WERI-Rb-1 (cell line): ENCODE results near the gene TCTN2.

ENCODE experiments used
- DNase-seq: peaks from one replicate; pipeline ENCODE4 v3.0.0-alpha.2; 2020
- H3K27ac ChIP-seq: fragments of 250-450 bp; sonication (Bioruptor Pico); 2 replicates; pipeline ENCODE4 v1.5.1; 2020; ENCODE audit warnings: mild to moderate bottlenecking, moderate library complexity
- H3K27me3 ChIP-seq: fragments of 250-450 bp; sonication (Bioruptor Pico); 2 replicates; pipeline ENCODE4 v1.5.1; 2021; ENCODE audit warnings: mild to moderate bottlenecking, low read depth, moderate library complexity; ENCODE audit not compliant: insufficient read depth, severe bottlenecking
- H3K36me3 ChIP-seq: fragments of 250-450 bp; sonication (Bioruptor Pico); 2 replicates; pipeline ENCODE4 v1.5.1; 2020; ENCODE audit warnings: mild to moderate bottlenecking, moderate library complexity
- H3K4me3 ChIP-seq: 2 replicates; pipeline ENCODE4 v1.5.1; 2011; ENCODE audit warnings: low read depth, mild to moderate bottlenecking, control low read depth, low read length
- H3K9me3 ChIP-seq: fragments of 250-450 bp; sonication (Bioruptor Pico); 2 replicates; pipeline ENCODE4 v1.5.1; 2021; ENCODE audit warnings: mild to moderate bottlenecking, moderate library complexity; ENCODE audit not compliant: severe bottlenecking
- TF ChIP-seq, protein P1 (sequence below): IDR thresholded peaks from 2 replicates; pipeline ENCODE4 v1.5.1; 2011; ENCODE audit warnings: low read depth, mild to moderate bottlenecking, control low read depth, inconsistent platforms, low read length

The TCTN2 gene

DNA sequence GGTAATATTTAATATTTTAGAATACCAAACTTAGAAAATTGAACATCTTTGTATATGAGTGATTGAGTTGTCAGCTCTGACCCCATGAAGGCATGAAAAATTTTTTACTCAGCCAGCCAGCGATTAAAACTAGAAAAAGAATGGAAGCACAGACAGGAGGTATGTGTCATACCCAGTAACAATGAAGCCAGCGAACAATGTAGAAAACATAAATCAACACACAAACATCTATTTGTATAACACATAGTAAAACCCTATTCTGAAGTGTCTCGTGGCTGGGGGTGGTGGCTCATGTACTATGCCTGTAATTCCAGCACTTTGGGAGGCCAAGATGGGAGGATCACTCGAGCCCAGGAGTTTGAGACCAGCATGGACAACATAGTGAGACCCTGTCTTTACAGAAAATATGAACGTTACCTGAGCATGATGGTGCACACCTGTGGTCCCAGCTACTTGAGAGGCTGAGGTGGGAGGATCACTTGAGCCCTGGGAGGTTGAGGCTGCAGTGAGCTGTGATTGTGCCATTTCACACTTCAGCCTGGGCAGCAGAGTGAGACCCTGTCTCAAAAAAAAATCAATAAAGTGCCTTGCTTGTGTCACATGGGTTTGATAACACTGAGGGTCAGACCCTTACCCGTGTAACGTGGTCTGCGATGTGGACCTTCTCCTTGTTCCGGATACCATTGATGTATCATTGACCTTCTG lies 5.9 kb downstream of the TCTN2 start:
- no peak for DNase-seq

DNA sequence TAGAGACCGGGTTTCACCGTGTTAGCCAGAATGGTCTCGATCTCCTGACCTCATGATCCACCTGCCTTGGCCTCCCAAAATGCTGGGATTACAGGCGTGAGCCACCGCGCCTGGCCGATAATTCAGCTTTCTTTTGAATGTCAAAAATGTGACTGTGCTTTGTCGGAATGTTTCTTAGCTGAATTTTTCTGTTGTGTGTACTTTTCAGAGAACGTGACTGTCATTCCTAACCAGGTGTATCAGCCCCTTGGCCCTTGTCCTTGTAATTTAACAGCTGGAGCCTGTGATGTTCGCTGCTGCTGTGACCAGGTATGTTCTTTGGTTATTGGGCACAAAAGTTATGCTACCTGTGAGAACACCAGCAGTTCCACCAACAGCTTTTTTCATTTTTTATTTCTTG lies 8.1 kb downstream of the TCTN2 start:
- Histone ChIP-seq H3K9me3 (no peaks in the 10 kb centered on the region), H3K27me3 (no peaks in the 10 kb centered on the region), H3K4me3 (no peak overlapping the region), H3K36me3 (peaks cover 21% of the 10 kb centered on the region), H3K27ac (no peak overlapping the region)
- DNase-seq, result no peak
- TF ChIP-seq, protein P1, sequence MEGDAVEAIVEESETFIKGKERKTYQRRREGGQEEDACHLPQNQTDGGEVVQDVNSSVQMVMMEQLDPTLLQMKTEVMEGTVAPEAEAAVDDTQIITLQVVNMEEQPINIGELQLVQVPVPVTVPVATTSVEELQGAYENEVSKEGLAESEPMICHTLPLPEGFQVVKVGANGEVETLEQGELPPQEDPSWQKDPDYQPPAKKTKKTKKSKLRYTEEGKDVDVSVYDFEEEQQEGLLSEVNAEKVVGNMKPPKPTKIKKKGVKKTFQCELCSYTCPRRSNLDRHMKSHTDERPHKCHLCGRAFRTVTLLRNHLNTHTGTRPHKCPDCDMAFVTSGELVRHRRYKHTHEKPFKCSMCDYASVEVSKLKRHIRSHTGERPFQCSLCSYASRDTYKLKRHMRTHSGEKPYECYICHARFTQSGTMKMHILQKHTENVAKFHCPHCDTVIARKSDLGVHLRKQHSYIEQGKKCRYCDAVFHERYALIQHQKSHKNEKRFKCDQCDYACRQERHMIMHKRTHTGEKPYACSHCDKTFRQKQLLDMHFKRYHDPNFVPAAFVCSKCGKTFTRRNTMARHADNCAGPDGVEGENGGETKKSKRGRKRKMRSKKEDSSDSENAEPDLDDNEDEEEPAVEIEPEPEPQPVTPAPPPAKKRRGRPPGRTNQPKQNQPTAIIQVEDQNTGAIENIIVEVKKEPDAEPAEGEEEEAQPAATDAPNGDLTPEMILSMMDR, result no peak

More for the DNA sequence above, 5.9 kb downstream of the TCTN2 start:
- Histone ChIP-seq H3K9me3 (no peaks in the 10 kb centered on the region), H3K36me3 (peaks cover 21% of the 10 kb centered on the region), H3K27ac (no peak overlapping the region), H3K4me3 (no peak overlapping the region), H3K27me3 (no peaks in the 10 kb centered on the region)
- TF ChIP-seq, protein P1, result no peak

DNA sequence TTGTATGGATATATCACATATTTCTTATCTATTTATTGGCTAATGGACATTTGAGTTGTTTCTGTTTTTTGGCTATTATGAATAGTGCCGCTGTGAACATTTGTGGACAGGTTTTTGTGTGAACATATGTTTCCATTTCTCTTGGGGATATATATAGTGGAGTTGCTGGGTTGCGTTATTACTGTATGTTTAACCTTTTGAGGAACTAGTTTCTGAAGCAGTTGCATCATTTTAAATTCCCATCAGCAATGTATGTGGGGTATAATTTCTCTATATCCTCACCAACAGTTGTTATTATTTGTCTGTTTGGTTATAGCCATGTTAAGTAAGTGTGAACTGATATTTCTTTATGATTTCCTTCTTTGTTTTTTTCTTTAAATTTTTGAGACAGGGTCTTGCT lies 10.7 kb downstream of the TCTN2 start:
- TF ChIP-seq, protein P1, result no peak
- H3K9me3 ChIP-seq, result no peaks in the 10 kb centered on the region
- H3K27ac ChIP-seq, result no peak overlapping the region
- H3K4me3 ChIP-seq, result no peak overlapping the region
- peaks cover 11% of the 10 kb centered on the region for H3K36me3 ChIP-seq
- no peaks in the 10 kb centered on the region for H3K27me3 ChIP-seq
- DNase-seq, result no peak

DNA sequence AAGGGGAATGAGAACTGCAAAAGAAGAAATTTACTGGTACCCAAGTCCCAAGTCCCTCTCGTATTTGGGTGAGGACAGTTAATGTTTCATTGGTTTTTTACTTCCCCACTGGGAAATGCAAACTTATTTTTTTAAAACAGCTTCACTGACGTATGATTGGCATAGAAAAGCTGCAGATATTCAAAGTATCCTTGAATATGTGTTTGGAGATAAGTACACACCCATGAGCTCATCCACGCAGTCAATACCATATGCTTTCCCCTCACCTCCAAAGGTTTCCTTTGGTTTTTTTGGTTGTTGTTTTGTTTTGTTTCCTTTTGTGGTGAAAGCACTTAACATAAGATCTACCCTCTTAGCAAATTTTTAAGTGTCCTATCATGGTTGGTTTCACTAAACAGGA lies 13.1 kb downstream of the TCTN2 start:
- Histone ChIP-seq H3K4me3 (no peak overlapping the region), H3K27me3 (no peaks in the 10 kb centered on the region), H3K27ac (no peak overlapping the region), H3K9me3 (no peaks in the 10 kb centered on the region), H3K36me3 (peaks cover 8% of the 10 kb centered on the region)
- no peak for DNase-seq
- TF ChIP-seq, protein P1, result no peak

DNA sequence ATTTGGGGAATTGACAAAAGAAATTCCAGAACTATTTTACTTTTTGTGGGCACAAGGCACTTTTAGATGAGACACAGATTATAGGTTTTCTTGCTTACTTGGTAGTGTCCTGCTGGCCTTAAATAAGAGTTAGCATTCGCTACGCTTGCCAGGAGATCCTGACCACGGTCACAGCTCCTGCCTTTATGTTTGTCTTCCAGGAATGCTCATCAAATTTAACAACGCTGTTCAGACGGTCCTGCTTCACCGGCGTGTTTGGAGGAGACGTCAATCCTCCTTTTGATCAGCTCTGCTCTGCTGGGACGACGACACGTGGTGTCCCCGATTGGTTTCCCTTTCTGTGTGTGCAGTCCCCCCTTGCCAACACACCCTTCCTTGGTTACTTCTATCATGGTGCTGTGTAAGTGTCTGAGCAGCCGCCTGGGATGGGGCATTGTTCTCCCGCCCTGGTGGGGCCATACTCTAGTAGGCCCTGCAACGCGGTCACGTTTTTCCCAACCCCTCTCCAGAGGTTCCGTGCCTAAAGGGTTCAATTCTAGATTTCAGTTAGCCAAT lies 15.8 kb downstream of the TCTN2 start:
- Histone ChIP-seq H3K9me3 (no peaks in the 10 kb centered on the region), H3K36me3 (peaks cover 4% of the 10 kb centered on the region), H3K27me3 (no peaks in the 10 kb centered on the region), H3K4me3 (no peak overlapping the region), H3K27ac (no peak overlapping the region)
- TF ChIP-seq, protein P1, result no peak
- no peak for DNase-seq
